GM19240 (cell line): ENCODE measurements around the gene PCDH9.

Experiments
- DNase-seq: peaks from one replicate; pipeline ENCODE4 v3.0.0; 2011; ENCODE audit warnings: low spot score; ENCODE audit not compliant: insufficient read length

PCDH9 gene

DNA sequence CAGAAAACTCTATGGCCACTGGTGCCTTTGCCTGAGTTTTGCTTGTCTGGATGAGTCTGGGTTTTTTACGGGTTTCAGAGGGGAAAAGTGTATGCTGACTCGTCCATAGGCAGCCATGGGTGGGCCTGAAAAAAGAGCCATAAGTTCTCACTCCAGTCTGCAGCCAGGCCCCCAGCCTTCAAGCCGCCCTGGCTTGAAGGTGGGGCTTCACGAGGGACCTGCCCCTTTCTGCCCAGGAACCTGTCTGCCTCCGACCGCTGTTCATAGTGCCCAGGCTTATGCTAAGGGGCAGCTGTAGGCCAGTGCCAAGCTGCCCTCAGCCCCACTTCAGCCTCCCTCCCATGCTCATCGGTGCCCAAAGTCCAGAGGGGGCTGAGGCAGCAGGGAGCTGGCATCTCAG is 385.2 kb downstream of the PCDH9 start:
- DNase-seq, result no peak

DNA sequence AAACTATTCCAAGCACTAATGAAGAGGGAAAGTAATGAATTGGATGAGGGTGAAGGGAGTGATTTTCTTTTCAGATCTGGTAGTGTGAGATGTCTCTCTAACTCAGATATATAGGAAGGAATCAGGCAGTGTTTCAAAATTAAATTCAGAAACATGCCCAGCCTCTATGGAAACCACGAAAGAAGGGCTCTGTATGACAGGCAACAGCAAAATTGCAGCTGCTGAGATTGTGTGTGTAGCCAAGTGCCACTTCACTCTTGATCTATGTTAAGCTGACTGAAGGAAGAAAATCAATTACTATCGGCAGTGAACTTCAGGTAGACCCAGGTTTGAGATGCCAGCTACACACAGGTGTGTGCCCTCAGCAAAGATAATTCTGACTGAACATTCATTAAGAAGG is 387.4 kb downstream of the PCDH9 start:
- no peak for DNase-seq

DNA sequence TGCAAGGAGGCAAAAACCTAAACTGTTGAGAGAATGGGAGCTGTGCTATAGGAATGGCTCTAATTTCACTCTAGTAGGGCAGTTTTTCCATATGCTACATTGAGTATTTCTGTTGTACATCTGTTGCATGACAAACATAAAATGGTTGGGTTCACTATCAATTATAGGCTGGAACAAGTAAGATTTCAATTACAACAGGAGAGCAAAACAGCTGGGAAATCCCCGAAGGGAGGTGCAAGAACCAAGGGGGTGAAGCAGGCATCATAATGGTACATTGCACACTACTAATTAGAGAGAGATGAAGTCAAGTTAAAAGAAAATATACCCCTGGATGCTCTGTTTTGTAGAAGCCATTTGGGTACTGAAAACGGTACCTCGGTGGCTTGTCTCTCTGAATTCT is 389.5 kb downstream of the PCDH9 start:
- DNase-seq, result no peak

DNA sequence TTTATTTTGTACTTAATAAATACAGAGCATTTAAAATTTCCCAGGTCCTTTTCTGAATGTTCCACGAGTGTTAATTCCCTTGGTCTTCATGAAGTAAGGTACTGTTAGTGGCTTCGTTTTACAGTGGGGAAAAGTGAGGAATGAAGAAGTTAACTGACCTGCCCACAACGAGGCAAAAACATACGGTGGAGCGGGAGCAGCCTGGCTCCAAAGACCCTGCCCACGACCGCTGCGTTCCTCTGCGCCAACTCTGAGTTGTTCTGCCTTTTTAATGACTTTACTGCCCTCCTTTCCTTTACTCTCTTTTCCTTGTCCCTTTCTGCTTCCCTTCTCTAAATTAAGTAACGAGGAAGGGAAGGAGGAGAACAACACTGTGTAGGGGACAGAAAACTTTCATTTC is 392.9 kb downstream of the PCDH9 start:
- DNase-seq, result no peak

DNA sequence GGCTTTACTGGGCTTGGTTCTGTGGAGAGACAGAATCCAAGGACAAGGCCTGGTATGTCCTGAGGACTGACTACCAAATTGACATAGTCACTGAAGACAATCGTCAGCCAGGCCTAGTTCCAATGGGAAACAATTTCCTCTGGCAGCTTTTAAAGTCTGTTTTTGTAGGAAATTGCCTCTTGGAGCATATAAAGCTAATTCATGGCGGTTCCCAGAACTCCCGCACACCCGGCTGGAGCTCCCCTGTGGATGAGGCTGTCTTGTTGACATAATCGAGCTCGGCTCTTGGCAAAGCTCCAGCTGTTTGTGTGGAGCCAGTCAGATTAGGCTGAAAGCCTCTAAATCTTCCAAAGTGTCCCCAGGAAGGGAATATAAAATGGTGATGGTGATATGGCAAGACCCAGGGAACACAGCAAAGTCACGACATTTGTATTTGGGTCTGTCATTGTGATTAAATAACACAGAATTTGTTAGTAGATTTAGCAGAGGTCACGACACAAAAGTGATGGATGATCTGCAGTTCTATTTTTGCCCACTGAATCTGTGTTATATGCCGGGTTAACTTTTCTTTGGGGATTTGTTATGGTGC is 395.0 kb downstream of the PCDH9 start:
- no peak for DNase-seq

DNA sequence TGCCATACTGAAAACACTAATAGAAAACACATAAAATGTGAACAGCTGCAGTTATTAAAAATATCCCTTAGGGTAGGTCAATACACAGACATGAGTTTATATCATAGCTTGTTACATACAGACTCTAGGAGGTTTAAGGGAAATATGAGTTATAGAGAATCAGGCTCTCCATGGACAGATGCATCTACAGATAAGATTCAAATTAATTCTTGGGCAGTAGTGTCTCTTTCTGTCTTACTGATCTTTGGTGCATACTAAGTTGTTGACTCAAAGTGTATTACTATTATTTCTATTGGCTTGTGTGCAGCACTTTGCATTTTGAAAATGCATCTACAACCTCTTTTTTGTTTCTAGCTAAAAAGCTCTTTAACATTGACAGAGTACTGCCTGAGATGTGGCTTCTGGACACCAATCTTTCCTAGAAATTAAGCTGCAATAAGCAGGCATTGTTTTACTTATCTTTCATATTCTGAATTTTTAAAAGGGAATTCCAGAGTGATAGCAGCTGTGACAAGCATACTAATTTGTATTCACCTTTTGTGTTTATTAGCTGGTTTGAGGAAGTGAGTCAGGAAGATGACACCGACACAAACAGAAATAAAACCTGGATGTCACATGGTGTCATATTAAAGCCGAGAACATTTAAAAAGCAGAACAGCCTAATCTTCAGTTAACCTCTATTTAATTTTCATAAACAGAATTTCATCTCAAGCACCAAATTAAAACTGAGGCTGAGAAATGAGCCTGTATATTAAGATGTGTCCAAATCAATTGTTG is 399.0 kb downstream of the PCDH9 start:
- no peak for DNase-seq

DNA sequence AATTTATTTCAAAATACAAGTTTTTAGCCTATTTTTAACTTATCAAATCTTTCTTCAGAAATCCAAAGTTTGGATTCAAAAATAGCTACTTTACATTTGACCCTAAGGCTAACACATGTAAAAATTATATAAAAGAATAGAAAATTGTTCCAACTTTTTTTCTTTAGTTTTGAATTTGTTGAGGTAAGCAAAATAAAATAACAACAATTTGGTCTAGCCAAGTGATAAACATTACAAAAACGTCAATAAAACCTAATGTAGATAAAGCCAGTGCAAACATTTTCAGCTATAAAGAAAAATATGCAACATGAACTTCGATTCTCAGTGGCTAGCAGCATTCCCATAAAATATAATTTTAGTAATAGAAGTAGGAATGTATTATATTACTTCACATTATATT is 400.3 kb downstream of the PCDH9 start:
- no peak for DNase-seq

DNA sequence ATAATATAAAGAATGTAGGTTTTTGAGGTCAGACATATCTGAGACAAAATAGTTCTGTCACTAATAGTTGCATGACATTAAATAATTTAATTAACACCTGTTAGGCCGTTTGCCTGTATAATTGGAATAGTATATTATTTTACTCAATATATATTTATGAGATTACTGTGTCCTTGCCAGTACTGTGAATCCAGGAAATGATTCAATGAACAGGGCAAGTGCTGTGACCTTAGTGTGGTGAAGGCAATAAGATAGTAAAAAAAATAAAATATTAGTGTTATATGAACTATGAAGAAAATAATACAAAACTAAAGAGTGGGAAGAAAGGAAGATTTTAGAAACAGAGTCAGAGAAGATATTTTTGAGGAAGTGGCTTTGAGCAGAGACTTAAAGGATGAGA is 403.7 kb downstream of the PCDH9 start:
- no peak for DNase-seq

DNA sequence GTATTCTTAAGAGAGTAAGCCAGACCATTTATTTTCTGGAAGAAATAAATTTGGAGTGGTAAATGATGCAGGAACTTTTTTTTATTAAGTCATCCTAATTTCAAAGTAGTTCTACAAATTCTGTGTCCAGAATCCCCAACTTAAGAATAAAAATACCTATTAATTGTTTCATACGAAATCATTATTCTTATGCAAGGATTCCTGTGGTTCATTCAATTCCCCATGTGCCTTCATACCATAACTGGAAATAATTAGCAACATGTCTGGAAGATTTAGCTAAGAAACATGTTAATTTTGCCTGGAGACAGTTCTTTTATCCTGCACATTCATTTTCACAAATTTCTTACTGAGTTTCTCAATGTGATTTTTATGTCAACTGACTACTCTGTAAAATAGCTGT is 408.6 kb downstream of the PCDH9 start:
- no peak for DNase-seq

DNA sequence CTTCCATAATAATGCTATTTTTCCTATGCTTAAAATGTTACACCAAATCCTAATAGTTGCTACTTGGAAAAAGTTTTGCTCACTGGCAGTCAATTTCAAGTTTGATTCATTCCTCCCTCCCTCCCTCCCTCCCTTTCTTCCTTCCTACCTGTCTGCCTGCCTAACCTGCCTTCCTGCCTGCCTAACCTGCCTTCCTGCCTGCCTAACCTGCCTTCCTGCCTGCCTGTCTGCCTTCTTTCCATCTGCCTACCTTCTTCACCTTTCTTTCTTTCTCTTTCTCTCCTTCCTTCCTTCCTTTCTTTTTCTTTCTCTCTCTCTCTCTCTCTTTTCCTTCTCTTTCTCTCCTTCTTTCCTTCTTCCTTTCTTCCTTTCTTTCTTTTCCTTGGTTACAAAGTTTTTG is 418.7 kb downstream of the PCDH9 start:
- no peak for DNase-seq

DNA sequence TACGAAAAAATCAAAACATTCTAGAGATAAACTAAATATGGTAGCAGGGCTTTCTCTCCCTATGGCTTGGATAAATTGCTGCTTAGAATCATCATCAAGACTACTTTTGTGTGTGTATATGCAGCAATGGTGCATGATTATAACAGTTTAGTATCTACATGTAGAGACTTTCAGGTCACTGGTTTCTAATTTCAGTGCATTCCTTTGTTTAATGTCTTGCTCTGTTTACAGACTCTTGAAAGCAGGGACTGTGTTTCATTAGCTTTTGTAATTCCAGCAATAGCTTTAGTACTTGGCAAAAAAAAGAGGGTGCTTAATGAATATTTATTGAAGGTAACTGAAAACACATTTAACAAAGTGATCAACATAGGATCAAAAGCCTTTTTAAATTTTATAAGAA is 420.7 kb downstream of the PCDH9 start:
- DNase-seq, result no peak

DNA sequence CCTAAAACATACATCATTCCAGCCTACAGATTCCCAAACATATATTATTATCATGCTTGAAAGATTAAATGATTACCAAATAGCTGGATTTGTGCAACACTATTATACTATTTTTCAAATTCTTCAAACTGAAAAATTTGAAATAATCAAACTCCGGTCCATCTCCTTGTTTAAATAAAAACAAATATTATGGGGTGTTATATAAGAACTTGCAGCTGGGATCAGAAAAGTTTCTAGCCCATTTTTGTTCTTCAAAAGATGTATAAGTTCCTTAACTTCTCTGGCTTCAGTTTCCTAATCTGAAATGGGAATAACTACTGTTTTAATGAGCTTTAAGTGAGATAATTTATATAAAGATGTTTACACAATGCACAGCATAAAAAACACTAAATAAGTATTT is 422.9 kb downstream of the PCDH9 start:
- DNase-seq, result no peak

DNA sequence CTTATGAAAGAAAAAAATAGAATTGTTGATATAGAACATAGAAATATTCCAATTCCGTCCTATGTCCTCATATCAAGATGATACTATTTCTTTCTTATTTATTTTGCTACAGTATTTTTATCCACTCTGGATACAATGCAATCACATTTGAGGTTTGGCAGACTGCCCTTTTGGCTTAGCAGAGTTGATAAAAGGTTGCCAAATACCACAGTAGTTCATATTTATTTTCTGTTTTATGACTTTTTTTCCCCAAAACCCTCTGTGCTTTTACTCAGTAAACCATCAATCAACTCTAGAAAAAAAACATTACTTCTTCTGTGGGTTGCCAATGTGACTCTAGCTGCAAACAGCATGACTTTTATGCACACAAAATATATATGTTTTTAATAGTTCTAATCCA is 424.5 kb downstream of the PCDH9 start:
- DNase-seq, result no peak

DNA sequence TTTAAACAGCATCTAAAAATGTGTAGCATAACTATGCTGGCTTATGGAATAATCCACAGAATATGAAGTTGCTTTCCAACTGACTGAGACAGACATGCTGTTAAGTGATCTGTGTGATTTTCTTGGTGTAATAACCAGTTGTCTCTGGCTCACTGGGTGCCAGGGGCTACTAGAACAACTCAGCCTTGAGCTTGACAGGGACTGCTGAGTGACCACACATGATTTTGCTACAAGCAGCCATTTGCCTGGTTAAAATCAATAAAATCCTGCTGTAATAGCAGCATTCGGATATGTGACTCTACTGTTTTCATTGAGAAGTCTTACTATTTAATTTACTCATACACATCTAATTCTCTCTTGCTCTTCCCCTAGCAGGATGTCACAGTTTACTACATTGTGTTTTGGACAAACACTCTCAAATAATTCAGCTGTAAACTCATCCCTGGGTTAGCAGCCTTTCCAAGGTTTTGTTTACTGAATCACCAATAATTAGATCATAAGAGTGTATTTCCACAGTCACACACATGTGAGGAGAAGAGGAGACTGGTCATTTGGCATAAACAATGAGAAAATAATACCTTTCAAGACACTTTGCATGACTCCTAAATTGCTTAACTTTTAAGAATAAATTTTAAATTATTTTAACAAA is 426.2 kb downstream of the PCDH9 start:
- DNase-seq, result no peak

DNA sequence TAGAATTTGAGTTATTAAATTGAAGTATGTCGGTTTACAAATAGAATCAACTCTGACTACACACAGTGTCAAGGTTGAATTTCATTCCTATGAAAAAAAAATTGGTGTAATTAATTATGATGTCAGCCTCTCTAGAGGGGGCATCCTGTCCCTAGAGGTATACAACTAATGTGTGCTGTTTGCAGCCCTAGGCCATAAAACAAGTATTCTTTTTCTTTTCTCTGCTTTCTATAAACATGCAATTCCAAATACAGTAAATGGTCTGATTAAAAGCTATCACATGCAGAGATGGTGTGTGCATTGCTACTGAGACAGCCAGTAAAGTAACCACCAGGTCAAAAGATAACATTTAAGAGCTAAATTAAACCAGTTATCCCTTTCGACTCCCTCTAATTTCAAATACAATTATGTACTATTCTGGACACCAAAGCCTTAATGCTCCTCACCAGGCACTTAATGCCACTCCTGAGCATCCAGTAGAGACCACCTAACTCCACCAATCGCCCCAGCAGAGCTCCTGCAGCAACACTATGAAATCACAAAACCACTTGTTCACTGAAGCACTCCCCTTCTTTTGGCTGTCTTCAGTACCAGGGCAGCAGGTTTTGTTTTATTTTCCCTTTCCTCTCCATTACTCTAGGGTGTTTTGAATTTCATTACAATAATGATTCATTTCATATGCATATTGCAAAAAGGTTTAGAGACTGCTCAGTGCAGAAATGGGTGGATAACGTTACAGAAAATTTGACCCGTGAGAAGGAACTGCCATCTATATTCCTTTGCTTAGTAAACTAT is 426.9 kb downstream of the PCDH9 start:
- DNase-seq, result no peak

DNA sequence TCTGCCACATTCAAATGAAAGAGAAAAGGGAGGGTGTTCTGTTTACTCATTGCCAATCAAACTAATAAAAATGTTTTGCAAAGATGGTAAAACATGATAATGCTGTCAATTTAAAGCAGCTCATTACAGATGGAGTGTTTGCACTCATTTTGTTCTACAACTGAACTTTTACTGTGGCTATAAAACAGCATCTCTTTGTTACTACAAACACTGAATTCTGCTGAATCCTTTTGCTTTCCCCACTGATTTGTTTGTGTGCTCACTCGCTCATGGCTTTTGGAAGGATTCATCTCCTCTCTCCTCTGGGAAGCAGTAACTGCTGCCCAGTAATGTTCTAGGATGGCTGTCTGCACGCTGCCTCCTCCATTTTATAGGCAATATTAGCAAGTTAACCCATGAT is 434.5 kb downstream of the PCDH9 start:
- no peak for DNase-seq

DNA sequence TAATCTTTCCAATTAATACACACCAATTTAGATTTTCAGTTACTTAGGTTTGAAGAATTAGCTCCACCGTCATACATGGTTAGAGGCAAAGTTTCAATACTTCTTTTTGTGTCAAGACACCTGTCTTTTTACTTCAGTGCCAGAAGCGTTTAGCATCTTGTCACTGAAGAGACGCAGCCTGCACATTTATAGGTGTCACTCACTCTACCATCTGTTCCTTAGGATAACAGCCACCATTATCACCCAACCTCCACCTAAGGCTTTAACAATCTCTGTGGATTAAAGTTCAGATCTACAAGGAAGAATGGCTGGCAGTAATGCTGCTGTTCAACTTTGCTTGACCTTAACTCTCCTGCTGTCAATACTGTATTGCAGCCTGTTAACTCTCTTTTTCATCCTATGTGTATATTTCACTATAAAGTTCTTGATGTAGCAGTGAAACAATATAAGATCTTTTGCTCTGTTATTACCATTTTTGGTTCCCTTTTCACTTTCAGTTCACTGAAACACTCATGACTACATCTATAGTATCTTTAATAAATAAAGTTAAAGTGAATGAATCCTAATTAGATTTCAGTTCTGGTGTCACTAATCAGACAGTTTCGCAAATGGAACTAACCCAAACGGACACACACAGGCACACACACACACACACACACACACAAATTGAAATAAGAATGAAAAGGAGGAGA is 435.6 kb downstream of the PCDH9 start:
- no peak for DNase-seq

DNA sequence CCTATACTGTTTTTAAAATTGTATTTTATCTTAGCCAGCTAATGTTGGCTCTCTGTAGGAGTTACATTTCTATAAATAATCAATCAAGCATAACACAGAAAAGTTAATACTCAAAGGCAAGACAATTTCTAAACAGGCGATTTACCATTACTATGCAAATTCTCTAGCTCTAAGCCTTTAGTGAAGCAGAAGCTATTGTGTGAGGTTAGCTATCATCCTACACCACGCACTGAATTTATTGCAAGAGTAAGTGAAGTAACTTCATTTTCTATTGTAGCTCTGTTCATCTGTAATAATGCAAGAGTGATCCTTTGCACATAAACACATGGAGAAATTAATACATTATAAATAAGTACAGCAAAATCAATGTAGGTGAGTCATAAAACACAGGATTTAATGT is 439.3 kb downstream of the PCDH9 start:
- no peak for DNase-seq

DNA sequence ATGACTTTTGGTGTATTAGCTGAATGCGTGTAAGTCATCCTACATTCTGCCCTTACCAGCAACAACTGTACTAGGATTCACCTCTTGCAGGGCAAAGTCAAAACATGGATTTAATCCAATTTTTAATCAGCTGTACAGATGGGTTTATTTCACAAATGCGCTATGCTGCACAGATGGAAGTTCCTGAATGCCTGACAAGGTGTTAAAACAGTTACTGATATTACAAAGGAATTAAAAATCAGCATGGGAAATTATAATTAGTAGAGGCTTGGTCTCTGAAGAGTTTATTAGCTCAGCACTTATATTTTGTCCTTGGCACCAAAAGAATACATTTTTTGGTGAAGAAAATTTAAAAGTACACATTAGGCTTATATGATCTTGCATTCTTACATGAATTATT is 448.9 kb downstream of the PCDH9 start:
- no peak for DNase-seq

DNA sequence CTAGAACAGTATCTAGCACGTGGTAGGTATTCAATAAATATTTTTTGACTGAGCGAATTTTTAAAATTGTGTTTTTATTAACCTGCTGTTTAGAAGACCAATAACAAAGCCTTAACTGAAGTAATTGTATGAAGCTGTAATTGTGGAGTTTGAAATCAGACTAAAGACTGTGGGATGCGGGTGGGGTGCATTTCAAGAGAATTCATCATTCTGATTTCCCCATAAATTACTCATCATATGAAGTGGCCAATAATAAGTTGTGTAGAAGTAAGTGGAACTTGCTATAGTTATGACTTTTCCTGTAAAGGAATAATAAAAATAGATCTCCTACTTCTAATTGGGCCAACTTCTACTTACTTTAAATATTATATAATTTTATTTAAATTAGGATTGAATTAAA is 449.3 kb downstream of the PCDH9 start:
- no peak for DNase-seq

DNA sequence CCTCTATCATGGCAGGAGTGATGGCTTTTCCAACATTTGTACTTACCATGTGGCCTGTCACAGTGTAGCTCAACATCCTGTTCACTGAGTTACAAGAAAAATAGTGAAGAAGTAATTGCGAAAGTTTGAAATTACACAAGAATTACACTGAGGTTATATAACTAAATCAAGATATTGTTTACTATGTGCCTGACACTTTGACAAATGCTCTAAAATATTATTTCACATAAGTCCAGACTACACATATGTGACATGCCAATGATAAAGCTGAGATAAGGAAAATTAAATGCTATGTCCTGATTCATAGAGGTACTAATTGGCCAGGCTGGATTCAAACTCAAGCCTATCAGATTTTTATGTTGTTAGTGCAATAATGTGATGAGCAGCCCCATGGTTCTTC is 451.7 kb downstream of the PCDH9 start:
- no peak for DNase-seq

DNA sequence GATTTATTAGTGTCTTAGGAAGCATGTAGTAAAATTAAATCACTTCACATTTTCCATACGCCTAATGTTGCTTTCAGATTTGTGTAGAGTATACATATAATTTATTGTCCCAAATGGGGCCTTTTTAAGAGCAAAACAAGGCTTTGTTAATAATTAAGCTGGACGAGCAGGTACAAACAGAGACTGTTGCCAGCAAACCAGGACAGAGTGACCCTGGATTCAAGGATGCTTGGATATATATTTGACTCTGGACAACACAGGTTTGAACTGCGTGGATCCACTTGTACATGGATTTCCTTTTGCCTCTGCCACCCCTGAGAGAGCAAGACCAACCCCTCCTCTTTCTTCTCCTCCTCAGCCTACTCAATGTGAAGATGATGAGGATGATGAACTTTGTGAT is 454.9 kb downstream of the PCDH9 start:
- no peak for DNase-seq
